GM21529 (cell line): ENCODE results near the gene ITIH1.
A peak's percentile ranks its signal among the peaks of the same experiment; 100 is the strongest.
"Not testable (repeated sequence)": the region's sequence is repeated elsewhere in the genome, so short reads cannot be mapped to it uniquely, and the experiment has no call there.

Source experiments
- ATAC-seq: cut with Tn5 transposase; IDR thresholded peaks from one replicate; pipeline ENCODE4 v1.9.1; 2021; ENCODE audit not compliant: unreplicated experiment

Gene ITIH1, protein sequence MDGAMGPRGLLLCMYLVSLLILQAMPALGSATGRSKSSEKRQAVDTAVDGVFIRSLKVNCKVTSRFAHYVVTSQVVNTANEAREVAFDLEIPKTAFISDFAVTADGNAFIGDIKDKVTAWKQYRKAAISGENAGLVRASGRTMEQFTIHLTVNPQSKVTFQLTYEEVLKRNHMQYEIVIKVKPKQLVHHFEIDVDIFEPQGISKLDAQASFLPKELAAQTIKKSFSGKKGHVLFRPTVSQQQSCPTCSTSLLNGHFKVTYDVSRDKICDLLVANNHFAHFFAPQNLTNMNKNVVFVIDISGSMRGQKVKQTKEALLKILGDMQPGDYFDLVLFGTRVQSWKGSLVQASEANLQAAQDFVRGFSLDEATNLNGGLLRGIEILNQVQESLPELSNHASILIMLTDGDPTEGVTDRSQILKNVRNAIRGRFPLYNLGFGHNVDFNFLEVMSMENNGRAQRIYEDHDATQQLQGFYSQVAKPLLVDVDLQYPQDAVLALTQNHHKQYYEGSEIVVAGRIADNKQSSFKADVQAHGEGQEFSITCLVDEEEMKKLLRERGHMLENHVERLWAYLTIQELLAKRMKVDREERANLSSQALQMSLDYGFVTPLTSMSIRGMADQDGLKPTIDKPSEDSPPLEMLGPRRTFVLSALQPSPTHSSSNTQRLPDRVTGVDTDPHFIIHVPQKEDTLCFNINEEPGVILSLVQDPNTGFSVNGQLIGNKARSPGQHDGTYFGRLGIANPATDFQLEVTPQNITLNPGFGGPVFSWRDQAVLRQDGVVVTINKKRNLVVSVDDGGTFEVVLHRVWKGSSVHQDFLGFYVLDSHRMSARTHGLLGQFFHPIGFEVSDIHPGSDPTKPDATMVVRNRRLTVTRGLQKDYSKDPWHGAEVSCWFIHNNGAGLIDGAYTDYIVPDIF

DNA sequence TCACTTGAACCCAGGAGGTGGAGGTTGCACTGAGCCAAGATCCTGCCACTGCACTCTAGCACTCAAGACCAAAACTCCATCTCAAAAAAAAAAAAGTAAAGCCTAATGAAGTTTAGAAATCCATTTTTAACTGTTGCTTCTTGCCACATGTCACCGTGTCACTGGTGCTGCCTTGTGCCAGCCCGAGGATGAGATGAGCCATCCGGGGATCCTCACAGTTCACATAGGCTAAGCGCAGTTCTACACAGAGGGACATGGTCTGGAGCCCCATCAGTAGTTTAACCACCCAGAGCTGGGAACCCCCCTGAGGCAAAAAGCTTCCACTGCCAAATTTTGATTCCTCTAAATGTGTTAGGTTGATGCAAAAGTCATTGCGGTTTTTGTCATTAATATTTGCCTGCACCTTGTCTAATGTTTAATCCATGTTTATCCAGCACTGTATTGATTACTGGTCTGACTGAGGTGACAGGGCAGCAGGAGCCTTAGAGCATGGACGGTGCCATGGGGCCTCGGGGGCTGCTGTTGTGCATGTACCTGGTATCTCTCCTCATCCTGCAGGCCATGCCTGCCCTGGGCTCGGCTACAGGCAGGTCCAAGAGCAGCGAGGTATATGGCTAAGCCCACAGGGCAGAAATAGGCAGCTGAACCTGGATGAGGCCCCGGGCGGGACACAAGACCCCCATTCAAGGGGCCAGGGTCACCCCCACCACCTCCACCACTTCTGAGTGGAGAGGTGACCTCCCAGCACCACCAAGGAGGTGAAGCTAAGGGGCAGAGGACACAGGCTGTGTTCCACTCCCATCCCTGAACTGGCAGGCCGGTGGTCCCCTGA lies at the start of gene ITIH1:
Gene ITIH1, plus strand, starts transcription at position 473 of the 832 bp plus-strand sequence. Its CDS starts 17 bp downstream, at position 490.
- no peak for ATAC-seq

DNA sequence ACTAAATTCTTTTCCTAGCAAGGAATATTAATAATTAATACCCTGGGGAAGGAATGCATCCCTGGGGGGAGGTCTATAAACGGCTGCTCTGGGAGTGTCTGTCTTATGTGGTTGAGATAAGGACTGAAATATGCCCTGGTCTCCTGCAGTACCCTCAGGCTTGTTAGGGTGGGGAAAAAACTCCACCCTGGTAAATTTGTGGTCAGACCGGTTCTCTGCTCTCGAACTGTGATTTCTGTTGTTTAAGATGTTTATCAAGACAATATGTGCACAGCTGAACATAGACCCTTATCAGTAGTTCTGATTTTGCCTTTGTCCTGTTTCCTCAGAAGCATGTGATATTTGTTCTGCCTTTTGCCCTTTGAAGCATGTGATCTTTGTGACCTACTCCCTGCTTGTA lies 48.6 kb upstream of the ITIH1 start:
- not testable (repeated sequence) for ATAC-seq

DNA sequence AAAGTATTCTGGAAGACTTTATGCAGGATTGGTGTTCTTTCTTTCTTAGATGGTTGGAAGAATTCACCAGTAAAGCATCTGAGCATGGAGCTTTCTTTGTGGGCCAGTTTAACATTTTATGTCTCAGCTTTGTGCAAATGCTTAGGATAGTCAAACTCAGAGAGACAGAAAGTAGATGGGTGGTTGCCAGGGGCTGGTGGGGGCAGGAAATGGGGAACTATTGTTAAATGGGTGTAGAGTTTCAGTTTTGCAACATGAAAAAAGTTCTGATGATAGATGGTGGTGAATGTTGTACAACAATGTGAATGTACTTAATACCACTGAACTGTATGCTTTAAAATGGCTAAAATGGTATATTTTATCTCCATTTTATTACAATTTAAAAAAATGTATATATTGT lies 46.7 kb upstream of the ITIH1 start:
- no peak for ATAC-seq

DNA sequence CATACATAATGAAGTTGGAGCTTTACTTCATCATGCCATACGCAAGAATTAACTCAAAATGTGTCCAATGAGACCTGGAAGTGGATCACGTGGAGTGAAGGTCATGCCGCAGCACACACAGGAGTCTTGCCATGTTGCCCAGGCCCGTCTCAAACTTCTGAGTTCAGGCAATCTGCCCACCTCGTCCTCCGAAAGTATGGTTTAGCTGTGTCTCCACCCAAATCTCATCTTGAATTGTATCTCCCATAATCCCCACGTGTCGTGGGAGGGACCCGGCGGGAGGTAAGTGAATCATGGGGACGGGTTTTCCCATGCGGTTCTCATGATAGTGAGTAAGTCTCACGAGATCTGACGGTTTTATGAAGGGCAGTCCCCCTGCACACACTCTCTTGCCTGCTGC lies 45.8 kb upstream of the ITIH1 start:
- ATAC-seq = no peak

DNA sequence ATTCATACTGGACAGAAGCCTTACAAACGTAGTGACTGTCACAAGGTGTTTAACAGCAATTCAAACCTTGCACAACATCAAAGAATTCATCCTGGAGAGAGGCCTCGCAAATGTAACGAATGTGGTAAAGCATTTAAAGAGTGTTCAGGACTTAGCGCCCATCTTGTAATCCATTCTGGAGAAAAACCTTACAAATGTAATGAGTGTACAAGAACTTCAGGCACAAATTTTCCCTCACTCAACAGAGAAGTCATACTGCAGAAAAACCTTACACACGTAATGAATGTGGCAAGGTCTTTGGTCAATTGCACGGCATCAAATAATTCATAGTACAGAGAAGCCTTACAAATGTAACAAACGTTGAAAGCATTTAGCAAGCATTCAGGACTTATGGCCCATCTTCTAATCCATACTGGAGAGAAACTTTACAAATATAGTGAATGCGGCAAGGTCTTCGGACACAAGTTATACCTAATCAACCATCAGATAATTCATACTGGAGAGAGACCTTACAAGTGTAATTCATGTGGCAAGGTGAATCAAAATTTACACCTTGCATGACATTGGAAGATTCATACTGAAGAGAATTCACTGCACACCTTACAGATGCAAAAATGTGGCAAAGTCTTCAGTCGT lies 44.0 kb upstream of the ITIH1 start:
- no peak for ATAC-seq

DNA sequence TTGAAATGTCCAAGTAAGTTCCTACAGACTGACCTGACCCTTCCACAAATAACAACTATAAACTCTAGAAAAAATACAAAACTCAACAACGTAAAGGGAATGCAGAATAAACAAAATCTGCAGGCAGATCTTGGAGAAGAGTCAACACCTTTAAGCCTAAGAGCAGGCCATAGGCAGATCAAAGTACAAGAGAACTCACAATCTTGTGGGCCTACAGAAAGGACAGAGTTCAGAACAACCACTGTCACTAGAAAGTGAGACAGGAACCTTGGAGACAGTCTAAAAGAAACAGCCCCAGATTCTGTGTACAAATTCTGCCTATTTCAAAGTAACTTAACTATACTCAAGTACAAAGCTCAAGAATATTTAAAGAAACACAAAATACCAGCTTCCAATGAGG lies 37.7 kb upstream of the ITIH1 start:
- no peak for ATAC-seq

DNA sequence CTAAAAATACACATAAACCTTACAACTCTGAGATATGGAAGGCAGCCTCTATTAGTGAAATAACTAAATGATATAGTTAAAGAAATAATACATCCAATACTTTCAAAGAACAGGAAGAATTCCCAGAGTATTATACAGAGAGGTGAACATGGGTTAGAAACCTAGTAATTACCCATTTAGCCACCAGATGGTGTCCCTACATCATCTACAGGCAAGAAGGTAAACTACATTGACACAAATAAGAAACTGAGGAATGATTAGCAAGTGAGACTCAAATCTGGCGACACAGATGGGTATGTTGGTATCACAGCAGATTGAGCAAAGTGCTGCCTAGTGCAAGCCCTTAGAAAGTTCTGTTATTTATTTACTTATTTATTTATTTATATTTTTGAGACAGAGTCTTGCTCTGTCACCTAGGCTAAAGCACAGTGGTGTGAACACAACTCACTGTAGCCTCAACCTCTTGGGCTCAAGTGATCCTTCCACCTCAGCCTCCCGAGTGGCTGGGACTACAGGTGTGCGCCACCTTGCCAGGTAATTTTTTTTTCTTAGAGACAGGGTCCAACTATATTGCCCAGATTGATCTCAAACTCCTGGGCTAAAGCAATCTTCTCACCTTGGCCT lies 34.9 kb upstream of the ITIH1 start:
- ATAC-seq = no peak

DNA sequence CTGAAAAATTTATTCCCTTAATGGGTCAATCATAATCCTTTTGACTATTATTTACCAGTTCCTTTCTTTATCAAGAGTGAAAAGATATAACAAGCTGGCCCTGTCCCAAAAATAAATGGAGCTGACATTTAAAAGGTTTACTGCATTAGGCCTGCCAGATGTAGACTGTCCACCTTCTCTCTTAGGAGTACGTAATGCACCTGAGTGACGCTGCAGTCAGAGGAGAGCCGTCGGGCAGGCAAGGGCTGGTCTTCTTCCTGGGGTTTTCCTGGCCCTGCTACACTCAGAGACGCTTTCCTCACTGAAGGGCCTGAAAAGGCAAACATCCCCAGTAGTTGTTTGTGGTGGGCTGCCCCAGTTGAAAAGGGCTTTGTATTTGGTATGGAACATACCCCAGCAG lies 34.2 kb upstream of the ITIH1 start:
- no peak for ATAC-seq

DNA sequence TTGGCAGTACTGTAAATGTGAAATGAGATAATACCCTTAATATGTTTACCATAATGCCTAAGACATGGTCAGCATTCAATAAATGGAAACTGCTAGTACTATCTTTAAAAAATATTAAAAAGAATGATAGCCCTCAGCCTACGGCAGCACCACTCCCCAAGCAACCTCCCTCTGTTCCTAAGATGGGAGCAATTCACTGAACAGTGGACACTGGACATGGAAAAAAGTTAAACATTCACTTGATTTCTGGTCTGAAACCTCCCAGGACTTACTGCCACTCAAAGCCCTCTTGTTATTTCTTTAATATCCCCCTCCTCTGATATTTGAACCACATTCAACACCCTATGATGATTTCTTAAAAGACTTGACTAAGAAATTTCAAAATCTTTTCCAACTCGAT lies 33.7 kb upstream of the ITIH1 start:
- ATAC-seq = no peak

DNA sequence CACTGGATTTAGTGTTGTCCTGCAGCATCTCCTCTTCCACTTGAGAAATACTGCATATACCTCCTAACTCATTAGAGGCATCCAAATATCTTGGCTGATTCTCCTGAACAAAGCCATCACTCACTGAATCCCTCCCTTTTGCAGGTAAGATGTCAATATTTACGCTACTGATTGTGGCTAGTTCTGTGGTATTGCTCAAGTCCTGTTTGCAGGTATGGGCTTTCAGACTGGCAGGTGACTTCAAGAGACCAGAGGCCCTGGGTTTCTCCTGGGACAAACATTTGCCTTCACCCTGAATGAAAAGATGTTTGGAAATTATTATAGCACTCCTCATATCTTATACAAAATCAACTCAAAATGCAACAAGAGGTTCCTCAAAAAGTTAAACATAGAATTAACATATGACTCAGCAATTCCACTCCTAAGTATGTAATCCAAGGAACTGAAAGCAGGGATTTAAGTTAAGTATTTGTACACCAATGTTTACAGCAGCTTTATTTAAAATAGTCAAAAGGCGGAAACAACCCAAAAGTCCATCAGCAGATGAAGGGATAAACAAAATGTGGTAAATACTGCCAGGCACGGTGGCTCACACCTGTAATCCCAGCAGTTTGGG lies 25.2 kb upstream of the ITIH1 start:
- ATAC-seq = no peak

DNA sequence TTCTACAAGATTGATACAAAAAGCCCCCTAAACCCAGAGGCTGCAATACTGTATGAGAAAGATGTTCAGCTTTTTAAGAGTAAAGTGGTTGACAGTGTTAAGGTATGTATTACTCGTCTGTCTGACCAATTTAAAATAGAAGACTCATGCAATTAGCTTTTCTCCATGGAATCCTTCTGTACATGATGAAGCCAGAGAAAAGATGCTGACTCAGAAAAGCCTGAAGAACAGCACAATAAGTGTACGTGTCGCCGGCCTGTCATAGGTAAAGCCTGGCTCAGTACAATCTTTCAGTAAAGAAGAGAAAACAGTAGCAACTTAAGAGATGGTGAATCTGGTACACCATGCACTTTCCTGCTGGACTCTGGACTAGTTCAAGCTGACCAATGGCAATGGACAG lies 23.0 kb upstream of the ITIH1 start:
- ATAC-seq = no peak

DNA sequence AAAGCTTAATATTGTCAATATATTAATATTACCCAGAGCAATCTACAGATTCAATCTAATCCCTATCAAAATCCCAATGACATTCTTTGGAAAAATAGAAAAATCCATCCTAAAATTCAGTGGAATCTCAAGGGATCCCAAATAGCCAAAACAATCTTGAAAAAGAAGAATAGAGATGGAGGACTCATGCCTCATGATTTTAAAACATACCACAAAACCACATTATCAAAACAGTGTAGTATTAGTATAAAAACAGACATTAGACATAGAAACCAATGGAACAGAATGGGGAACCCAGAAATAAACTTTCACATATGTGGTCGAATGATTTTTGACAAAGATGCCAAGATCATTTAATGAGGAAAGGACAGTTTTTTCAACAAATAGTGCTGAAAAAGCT lies 21.3 kb upstream of the ITIH1 start:
- no peak for ATAC-seq

DNA sequence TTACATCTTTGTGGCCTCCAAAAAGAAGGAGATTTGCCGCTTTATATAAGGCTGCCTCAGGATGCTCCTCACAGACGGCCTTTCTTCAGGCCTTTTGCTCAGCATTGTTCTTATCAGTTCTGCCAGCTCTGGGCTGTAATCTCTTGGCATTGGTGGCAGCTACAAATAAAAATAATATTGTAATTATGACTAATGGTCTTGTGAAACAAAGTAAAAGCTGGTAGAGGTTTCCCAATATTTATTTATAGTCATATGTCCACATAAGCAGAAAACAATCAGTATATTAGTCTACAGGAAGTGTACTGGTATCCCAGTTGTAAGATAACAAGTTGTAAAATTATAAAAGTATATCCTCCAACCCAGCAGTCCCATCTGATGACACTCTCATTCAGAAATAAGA lies 13.9 kb upstream of the ITIH1 start:
- ATAC-seq = no peak

DNA sequence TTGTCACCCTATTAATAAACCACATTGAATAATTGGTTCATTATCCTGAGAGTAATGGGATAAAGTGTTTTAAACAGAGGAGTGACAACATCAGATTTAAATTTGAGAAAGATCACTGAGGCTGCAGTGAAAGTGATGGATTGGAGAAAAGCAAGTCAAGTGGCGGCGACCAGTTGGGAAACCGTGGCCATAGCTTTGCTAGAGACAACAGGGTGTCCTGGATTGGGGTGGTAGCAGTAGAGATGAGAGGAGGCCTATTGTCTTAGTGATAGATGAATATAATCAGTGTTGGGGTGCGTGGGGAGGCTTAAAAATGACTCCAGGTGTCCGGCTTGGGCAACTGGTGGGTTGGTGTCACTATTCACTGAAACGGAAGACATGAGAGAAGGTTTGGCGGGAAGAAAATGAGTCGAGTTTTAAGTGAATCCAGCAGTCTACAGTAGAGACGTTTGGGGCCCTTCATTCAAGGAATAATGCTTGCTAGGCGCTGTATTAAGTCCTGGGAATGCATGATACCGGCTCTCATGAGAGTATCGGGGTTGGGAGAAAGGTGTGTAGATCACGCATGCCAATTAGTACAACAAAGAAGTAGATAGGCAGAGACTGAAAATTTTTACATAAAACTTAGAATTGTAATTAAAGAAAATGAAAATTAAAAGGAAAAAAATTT lies 7.5 kb upstream of the ITIH1 start:
- no peak for ATAC-seq

DNA sequence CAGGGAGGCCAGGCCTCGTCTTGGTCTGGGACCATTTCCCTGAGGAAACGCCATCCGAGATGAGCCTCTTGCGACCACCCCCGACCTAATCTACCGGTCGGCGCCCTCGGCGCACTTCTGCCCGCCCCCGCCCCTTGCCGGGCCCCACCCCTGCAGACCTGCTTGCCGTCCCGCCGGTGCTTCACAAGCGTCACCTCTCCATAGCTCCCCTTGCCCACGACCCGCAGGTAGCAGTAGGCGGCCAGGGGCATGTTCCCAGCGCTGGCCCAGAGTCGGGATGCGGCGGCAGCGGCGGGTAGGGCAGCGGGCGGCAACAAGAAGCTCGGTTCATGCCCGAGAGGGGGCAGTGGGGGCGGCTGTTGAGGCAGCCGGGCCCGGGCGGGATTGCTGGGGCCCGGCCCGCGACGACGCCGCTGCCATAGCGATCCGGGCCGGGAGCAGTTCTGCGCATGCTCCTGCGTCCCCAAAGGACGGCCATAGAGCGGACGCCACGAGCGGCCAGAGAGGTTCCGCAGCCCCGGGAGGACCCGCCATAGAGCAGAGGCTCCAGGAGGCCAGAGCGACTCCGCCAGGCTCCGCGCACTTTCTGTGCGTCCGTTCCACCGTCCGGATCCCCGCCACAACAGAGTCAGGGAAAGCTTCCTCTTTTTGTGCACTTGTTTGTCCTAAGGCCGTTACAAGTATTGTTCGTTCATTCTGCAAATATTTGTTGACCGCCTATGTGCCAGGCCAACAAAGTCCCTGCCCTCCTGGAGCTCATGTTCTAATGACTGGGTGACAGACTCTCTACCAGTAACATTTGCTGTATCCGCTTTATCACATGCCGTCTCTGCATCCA lies 6.7 kb upstream of the ITIH1 start, which contains the start of gene NEK4:
Gene NEK4, minus strand, starts transcription at position 445 of the 838 bp plus-strand sequence. Its CDS starts 194 bp downstream, at position 251.
- ATAC-seq = peak; percentile 95

DNA sequence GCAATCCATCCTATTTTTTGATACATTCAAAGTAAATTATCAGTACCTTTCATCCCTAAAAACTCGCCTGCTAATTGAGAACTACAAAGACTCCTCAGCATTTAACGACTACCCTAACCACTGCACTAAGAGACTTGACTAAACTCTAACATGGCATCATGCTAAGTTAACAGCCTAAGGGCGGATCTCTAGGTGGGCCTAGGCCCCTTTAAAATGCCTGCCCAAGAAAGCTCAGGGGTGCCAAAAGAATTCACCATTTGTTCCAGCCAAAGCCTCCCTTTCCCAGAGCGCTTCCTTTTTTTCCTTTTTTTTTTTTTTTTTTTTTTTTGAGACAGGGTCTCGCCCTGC lies 6.1 kb upstream of the ITIH1 start:
- ATAC-seq = peak; percentile 16

DNA sequence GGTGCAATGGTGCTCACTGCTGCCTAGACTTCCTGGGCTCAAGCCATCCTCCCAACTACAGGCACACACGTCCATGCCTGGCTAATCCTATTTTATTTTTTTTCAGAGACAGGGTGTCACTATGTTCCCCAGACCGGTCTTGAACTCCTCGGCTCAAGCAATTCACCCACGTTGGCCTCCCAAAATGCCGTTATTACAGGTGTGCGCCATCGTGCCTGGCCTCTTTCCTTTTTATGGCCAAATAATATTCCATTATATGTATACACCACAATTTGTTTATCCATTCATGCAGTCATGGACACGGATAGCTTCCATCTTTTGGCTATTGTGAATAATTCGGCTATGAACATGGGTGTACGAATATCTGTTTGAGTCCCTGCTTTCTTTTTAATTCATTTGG lies 5.7 kb upstream of the ITIH1 start:
- ATAC-seq = no peak

DNA sequence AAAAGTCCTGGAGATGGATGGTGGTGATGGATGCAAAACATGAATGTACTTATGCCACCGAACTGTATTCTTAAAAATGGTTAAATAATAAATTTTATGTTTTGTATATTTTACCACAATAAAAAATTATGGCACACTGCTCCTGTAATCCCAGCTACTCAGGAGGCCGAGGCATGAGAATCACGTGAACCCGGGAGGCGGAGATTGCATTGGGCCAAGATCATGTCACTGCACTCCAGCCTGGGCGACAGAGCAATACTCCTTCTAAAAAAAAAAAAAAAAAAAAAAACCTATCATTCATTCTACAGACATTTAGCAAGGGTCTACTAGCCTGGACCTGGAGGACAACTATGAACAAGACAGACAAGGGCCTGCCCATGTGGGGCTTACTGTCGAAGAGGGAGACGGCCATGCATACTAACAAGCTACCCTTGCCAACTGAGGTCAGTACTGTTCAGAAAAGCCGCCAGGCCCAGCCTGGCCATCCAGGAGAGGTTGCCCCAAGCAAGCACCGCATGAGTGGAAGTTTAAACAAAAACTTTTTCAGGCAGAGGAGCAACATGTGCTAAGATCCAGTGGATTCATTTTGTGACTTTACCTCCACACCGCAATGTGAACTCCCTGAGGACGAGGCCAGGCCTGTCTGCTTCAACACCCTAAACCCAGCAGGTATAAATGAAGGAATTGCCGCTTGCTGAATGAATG lies 3.9 kb upstream of the ITIH1 start:
- no peak for ATAC-seq
